GM19438 (cell line): Measurements from ENCODE around the gene CPA2.
"Not testable (repeated sequence)": the region's sequence is repeated elsewhere in the genome, so short reads cannot be mapped to it uniquely, and the experiment has no call there.

Experiments
- ATAC-seq: cut with Tn5 transposase; IDR thresholded peaks from one replicate; pipeline ENCODE4 v1.9.1; 2021; ENCODE audit warnings: low read depth; ENCODE audit not compliant: unreplicated experiment

CPA2 gene

GRCh38 chr7:130249626-130250025, 17.0 kb upstream of the CPA2 start:
- ATAC-seq = not testable (repeated sequence)

- no peak for ATAC-seq
Observed at GRCh38 chr7:130254555-130254954, 12.1 kb upstream of the CPA2 start.

GRCh38 chr7:130256704-130257103, 10.0 kb upstream of the CPA2 start:
- no peak for ATAC-seq

- no peak for ATAC-seq
Observed at GRCh38 chr7:130258494-130259078, 8.1 kb upstream of the CPA2 start.

GRCh38 chr7:130262448-130262847, 4.2 kb upstream of the CPA2 start:
- no peak for ATAC-seq

- no peak for ATAC-seq
Observed at GRCh38 chr7:130263130-130263529, 3.5 kb upstream of the CPA2 start.

GRCh38 chr7:130266961-130267321, 278 bp downstream of the CPA2 start:
- ATAC-seq = no peak

GRCh38 chr7:130268463-130269317, 2.0 kb downstream of the CPA2 start:
- no peak for ATAC-seq

GRCh38 chr7:130269318-130269694, 2.6 kb downstream of the CPA2 start:
- ATAC-seq = no peak

- no peak for ATAC-seq
Observed at GRCh38 chr7:130270947-130271800, 4.5 kb downstream of the CPA2 start.

GRCh38 chr7:130272381-130273080, 5.9 kb downstream of the CPA2 start:
- ATAC-seq = no peak

GRCh38 chr7:130273081-130273932, 6.6 kb downstream of the CPA2 start:
- no peak for ATAC-seq

GRCh38 chr7:130273933-130274255, 7.2 kb downstream of the CPA2 start:
- no peak for ATAC-seq

- ATAC-seq = no peak
Observed at GRCh38 chr7:130274296-130274695, 7.6 kb downstream of the CPA2 start.

GRCh38 chr7:130274983-130275591, 8.4 kb downstream of the CPA2 start:
- no peak for ATAC-seq

GRCh38 chr7:130275826-130276297, 9.2 kb downstream of the CPA2 start:
- ATAC-seq = no peak

GRCh38 chr7:130276796-130277762, 10.4 kb downstream of the CPA2 start:
- ATAC-seq = no peak
